ENCODE measurements around the gene STK32C.
"Not testable (repeated sequence)": the region's sequence is repeated elsewhere in the genome, so short reads cannot be mapped to it uniquely, and the experiment has no call there.

Gene STK32C

DNA sequence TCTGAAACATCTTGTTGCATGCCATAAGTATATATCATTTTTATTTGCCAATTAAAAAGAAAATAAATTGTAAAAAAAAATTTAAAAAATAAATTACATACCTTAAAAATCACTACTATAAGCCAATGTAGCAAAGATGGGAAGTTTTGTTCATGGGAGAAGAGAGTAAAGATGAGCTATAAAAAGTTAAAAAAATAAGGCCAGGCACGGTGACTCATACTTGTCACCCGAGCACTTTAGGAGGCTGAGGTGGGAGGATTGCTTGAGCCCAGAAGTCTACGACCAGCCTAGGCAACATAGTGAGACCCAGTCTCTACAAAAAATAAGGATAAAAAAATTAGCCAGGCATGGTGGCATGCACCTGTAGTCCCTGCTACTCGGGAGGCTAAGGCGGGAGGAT is 8.4 kb upstream of the STK32C start:
- no peak for DNase-seq

DNA sequence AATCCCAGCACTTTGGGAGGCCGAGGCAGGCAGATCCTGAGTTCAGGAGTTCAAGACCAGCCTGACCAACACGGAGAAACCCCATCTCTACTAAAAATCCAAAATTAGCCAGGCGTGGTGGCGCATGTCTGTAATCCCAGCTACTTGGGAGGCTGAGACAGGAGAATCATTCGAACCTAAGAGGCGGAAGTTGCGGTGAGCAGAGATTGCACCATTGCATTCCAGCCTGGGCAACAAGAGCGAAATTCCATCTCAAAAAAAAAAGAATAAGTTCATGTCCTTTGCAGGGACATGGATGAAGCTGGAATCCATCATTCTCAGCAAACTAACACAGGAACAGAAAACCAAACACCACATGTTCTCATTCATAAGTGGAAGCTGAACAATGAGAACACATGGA is 7.1 kb upstream of the STK32C start:
- DNase-seq, result not testable (repeated sequence)

GRCh38 chr10:132314336-132314735 is 6.6 kb upstream of the STK32C start:
- no peak for DNase-seq

- DNase-seq, result no peak
Measured at GRCh38 chr10:132313865-132314264, 6.1 kb upstream of the STK32C start.

DNA sequence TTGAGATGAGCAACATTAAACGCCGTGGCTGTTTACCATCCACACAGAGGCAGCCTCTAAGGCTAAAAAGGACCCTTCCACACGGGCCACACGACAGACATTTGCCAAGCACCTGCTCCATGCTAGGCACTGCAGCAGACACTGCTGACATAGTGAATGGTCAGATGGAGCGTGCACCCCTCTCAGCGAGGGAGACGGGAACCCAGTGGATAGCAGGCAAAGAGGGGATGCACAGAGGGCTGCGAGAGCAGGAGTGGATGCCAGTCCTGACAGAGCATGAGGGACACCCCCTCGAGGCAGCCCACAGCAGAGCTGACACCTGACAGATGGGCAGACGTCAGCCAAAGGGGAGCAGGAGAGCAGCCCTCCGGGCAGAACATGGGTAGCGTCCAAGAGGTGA is 5.6 kb upstream of the STK32C start:
- no peak for DNase-seq

DNA sequence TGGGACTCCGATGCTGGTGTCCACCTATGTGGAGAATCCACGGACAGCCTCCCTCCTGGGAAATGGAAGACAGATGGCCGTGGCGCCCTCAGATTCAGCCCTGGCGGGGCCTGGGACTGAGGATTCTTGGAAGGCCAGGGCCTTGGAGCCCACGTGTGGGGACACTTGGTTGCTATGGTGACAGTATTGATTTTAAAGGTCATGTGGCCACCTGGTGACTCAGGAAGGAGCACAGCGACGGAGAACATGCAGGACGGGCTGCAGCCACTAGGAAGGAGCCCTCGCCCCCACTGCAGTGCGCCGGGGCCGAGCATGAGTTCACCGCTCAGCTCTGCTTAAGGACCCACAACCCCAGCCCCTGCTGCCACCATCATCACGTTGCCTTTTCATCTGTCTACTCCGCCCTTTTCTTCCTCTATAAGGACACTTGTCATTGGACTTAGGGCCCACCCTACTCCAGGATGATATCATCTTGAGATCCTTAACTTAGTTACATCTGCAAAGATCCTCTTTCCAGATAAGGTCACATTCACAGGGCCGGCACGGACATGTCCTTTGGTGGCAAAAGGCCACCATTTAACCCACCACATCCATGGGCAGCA is 3.7 kb upstream of the STK32C start:
- DNase-seq, result no peak

GRCh38 chr10:132310701-132311337 is 3.1 kb upstream of the STK32C start:
- DNase-seq, result no peak

GRCh38 chr10:132309879-132310591 is 2.3 kb upstream of the STK32C start:
- no peak for DNase-seq

DNA sequence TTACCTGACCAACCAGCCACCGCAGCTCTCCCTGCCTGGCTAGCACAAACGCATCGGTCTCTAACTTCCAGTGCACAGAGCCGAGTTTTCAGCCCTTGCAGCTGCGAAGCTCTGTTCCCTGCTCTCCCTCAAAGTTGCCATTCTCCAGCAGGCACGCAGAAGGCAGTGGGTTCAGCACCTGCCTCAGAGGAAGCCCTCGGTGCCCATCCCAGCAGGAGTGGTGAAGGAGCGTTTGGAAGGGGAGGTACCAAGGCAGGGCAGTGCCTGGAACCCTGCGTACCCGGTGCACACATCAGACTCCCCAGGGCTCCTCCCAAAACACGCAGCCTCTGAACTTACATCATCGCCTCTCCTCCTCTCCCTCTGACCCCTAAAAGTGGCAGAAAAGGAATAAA is 1.7 kb upstream of the STK32C start:
- no peak for DNase-seq

DNA sequence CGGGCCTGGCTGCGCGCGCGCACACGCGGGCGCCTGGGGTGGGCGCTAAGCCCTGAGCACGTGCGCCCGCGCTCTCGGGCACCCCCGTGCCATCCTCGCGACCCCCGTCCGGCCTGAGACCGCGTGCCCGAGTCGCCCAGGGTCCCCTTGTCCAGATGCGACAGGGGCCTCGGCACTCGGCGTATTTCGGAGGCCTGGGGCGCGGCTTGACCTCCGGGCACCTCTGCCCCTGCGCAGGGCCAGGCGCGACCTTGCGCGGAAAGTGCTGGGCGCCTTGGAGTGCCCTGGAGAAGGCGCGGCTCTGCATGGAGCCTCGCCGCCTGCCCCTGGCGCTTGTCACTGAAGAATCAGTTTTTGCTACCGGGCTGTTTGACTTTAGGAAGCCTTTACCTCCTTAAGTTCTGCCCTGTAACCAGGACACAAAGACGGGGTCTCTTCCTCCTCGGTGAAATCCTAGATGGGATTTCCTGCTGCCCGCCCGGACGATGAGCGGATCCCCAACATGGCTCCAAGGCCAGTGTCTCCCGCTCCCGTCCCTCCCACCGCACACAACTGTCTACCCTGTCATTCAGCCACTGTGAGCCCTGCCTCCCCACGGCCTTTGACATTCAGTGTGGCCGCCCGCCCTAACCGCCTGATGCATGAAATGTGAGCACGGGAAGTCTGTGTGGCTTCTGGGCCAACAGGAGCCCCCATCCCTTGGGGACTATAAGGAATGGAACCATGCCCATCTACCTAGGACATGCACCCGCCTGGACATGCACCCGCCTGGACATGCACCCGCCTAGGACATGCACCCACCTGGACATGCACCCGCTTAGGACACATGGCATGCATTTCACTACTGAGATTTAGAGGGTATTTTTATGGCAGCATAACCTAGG is 1.1 kb upstream of the STK32C start:
- no peak for DNase-seq

GRCh38 chr10:132306864-132307751 is 642 bp downstream of the STK32C start:
- DNase-seq, result no peak

GRCh38 chr10:132306343-132306685 is 1.4 kb downstream of the STK32C start:
- no peak for DNase-seq

DNA sequence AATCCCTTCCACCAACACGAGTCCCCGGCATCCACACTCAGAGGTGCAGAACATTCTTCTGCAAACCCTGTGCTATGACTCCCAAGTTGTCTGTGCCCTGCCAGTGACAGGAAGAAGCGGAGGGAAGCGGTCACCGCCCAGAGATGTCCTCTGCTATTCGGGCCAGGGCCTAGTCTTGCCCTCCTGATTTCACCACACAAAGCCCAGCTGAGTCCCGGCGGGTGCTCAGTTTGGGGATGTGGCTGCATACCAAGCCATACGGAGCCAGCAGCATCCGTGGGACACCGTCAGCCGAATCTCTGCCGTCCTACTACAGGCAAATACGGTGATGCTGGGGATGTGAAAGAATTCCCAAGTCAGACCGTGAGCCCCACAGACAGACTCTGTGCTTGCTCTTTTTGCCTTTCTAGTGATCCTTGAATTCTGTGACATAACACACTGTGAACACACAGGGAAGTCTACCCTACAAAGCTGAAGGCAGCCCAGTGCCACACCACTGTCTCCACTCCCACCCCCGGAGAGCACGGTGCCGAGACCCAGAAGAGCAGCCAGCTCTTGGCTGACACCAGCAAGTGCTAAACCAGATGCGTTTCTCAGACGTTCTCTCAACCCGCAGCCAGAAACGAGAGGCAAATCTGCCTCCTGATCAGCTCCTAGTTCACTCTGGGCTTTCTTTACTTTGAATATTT is 2.0 kb downstream of the STK32C start:
- no peak for DNase-seq

DNA sequence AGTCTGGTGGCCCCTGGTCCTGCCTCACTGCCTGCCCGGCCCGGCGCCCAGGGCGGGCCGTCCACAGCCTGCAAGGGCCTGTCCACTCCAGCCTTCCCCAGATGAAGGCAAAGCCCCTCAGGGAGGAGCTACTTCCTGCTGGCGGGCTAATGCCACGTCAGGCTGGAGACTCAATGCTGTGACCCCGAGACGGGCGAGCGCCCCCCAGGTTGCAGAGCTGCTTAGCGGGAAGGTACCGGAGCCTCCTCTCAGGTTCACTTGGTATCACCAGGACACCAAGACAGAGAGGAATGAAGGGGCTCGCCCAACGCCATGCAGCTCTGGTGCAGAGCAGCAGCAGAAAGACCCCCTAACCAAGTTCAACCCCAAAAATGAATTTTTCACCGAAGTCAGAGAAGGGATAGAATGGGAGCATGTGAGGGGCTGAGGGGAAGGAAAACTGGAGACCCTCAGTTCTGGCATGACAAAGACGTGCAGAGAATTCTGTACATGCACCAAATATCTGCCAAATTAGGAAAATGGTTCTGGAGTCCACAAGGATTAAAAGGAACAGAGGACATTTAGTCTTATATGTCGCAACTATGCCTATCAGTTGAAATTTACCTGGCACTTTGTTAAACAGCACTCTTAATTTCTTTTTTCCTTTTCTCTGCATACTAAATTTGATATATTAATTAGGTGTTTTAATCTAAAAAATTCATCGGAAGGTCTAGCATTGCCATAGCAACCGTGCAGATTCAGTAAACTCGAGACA is 2.8 kb downstream of the STK32C start:
- DNase-seq, result no peak

- DNase-seq, result no peak
Measured at GRCh38 chr10:132303361-132304115, 4.2 kb downstream of the STK32C start.

DNA sequence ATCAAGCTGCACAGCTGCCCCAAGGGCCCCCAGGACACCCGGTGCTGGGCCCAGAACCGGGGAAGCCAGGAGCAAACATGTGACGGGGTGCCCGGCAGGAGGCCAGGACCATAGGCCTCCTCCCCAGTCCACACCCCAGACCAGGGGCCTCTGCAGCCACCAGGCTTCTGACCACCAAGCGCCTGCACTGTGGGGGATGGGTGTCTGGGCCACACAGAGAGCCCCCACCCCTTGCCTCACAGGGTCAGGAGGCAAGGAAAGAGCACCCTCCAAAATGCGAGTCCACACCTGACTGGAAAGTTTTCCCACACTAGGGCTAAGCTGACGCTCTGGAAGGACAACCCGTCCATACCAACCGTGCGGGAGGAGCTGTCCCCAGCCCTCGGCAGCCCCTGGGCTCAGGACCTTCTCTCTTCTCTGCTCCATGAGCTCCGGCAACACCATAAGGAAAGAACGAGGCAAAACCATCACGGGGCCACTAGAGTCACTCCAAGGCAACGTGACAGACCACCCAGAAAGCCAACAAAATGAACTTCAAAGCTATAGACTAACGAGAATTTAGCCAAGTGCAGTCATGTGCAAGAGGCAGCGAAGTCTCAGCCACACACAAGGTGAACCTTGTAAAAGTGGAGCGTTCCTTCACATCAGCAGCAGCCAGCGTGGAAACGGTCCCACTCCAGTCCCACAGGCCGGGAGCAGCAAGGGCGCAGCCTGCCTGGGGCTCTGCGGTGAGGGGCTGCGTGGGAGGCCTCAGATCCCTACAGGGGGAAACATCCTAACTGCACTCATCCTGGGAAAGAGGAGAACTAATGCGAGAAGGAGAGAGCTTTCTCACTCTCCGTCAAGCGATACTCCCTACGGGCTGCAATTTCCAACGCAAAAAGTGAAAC is 5.1 kb downstream of the STK32C start:
- DNase-seq, result no peak

GRCh38 chr10:132301371-132302330 is 6.1 kb downstream of the STK32C start:
- no peak for DNase-seq

GRCh38 chr10:132300582-132300981 is 7.2 kb downstream of the STK32C start:
- DNase-seq, result no peak

Data from NCI-H2171 (cell line).